ENCODE data around the gene INS. TPM values are rescaled to one million over a fixed set of nuclear protein-coding genes. Genes with fewer than 3 reads are reported as not detected.

The INS gene
- total RNA-seq, 4 donors from 2014 or later: not detected

DNA sequence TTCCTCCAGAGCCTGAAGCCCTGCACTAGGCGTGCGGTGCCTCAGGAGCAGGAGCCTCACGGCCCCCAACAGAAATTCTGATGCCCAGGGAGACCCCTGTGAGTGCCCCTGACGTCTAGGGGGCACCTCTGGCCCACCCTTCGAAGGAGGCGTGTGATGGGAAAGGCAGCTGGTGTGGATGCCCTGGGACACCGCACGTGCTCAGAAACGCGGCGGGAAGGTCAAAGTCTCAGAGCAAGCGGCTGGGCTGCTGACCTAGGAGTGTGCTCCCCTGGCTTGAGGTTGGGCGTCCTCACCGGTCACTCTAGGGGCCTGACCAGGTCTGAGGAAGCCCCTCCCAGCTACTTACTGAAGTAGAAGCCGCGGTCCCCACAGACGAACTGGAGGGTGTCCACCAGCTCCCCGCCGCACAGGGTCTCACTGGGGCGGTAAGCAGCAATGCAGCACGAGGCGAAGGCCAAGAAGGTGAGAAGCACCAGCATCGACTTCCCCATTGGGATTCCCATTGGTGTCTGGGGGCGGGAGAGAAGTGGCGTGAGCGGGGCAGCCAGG is 25.9 kb downstream of the INS start:
- H3K36me3 ChIP-seq: no peaks in the 10 kb centered on the region
- peaks cover 99% of the 10 kb centered on the region for H3K27me3 ChIP-seq
- TF ChIP-seq CTCF (IDR thresholded peaks at IDR 0.05) (no peak), EP300 (IDR thresholded peaks at IDR 0.05) (no peak), POLR2A (IDR thresholded peaks at IDR 0.05) (no peak), POLR2AphosphoS5 (IDR thresholded peaks at IDR 0.05) (no peak)
- peaks cover 0 to 32% (median 13%) of the 10 kb centered on the region in 3 donors for H3K4me1 ChIP-seq
- WGBS, 2 donors (ENCODE audit: low coverage in 1 of 2): 80% methylated on average over 2 of the region's 26 CpGs; no CpG with 5 or more reads in 1 of the 2 donors
- H3K27ac ChIP-seq: no peak overlapping the region
- H3K9me3 ChIP-seq: no peaks in the 10 kb centered on the region
- ATAC-seq: no peak
- H3K4me3 ChIP-seq: no peak overlapping the region

GRCh38 chr11:2134022-2135010 is 26.7 kb downstream of the INS start:
- H3K4me1 ChIP-seq: peaks cover 0 to 25% (median 10%) of the 10 kb centered on the region in 3 donors
- no peak overlapping the region for H3K27ac ChIP-seq
- 91% methylated on average over 5 of the region's 19 CpGs; no CpG with 5 or more reads in 1 of the 2 donors for WGBS, 2 donors (ENCODE audit: low coverage in 1 of 2)
- no peak overlapping the region for H3K4me3 ChIP-seq
- no peaks in the 10 kb centered on the region for H3K36me3 ChIP-seq
- H3K9me3 ChIP-seq: no peaks in the 10 kb centered on the region
- no peak for ATAC-seq
- TF ChIP-seq POLR2A (IDR thresholded peaks at IDR 0.05) (no peak), EP300 (IDR thresholded peaks at IDR 0.05) (no peak), CTCF (IDR thresholded peaks at IDR 0.05) (no peak), POLR2AphosphoS5 (IDR thresholded peaks at IDR 0.05) (no peak)
- peaks cover 99% of the 10 kb centered on the region for H3K27me3 ChIP-seq

DNA sequence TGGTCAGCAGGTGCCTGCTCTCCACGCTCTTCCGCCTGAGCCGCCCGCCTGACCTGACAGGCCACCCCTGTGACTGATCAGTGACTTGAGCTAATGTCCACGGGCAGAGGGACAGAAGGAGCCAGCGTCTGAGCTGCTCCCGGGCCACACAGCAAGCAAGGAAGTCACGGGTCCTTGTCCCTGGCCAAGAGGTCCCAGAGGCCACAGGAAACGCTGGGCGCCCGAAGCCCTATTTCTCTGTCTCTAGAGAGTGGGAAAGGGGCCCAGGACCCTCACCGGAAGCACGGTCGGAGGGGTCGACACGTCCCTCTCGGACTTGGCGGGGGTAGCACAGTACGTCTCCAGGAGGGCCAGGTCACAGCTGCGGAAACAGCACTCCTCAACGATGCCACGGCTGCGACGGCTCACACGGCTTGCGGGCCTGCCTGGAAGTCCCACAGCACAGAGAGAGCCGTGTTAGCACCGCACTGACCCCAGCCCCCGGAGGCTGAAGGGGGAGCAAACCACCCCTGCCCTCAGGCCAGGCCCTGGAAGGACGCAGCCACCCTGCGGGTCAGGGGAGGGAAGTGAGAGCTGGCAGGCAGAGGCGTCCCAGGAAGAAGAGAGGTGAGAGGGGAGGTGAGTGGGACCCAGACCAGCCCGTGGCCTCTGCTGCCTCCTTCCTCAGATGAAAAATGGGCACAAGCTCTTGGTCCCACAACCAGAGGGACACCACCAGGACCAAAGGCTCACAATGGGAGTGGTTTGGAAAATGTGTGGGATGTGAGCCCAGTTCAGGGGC is 27.6 kb downstream of the INS start:
- H3K27me3 ChIP-seq: peaks cover 97% of the 10 kb centered on the region
- H3K9me3 ChIP-seq: no peaks in the 10 kb centered on the region
- no peak for TF ChIP-seq EP300 (IDR thresholded peaks at IDR 0.05)

GRCh38 chr11:2132874-2133240 is 28.2 kb downstream of the INS start:
- Histone ChIP-seq H3K4me3 (no peak overlapping the region), H3K9me3 (no peaks in the 10 kb centered on the region), H3K27me3 (peaks cover 95% of the 10 kb centered on the region), H3K27ac (no peak overlapping the region), H3K4me1 (peaks cover 0 to 11% (median 6%) of the 10 kb centered on the region in 3 donors), H3K36me3 (no peaks in the 10 kb centered on the region)
- TF ChIP-seq EP300 (IDR thresholded peaks at IDR 0.05) (no peak), CTCF (IDR thresholded peaks at IDR 0.05) (no peak), POLR2AphosphoS5 (IDR thresholded peaks at IDR 0.05) (no peak)
- no peak for ATAC-seq
- 31 to 41% methylated on average over 5 of the region's 24 CpGs for WGBS, 2 donors (ENCODE audit: low coverage in 1 of 2)

More for the DNA sequence above, 27.6 kb downstream of the INS start:
- no peak overlapping the region for H3K4me3 ChIP-seq
- H3K36me3 ChIP-seq: no peaks in the 10 kb centered on the region
- WGBS, 2 donors (ENCODE audit: low coverage in 1 of 2): no CpG with 5 or more reads among the region's 33 CpGs
- no peak overlapping the region for H3K27ac ChIP-seq
- no peak for ATAC-seq
- H3K4me1 ChIP-seq: peaks cover 0 to 17% (median 7%) of the 10 kb centered on the region in 3 donors

DNA sequence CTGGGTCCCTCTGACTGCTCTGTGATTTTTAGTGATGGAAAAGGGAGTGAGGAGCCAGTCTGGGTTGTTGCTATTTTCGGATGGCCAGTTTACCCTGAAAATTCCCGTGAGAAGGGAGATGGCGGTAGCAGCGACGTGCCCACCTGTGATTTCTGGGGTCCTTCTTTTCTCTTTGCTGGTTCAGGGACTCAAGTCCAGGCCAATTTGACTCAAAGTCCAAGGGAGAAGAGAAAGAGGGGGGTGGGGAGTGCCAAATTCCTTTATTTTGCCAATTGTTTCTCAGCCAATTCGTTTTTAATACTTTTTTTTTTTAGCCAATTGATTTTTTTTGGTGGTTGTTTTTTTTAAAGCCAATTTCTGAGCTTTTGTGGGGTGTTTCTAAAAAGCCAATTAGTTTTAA is 28.8 kb downstream of the INS start:
- WGBS, 2 donors (ENCODE audit: low coverage in 1 of 2): 83 to 87% methylated on average over 4 to 6 of the region's 6 CpGs
- Histone ChIP-seq H3K36me3 (no peaks in the 10 kb centered on the region), H3K9me3 (no peaks in the 10 kb centered on the region), H3K4me3 (no peak overlapping the region), H3K27me3 (peaks cover 94% of the 10 kb centered on the region), H3K4me1 (peaks cover 0 to 5% (median under 1%) of the 10 kb centered on the region in 3 donors), H3K27ac (no peak overlapping the region)
- TF ChIP-seq EP300 (IDR thresholded peaks at IDR 0.05) (no peak), CTCF (IDR thresholded peaks at IDR 0.05) (no peak), POLR2A (IDR thresholded peaks at IDR 0.05) (no peak), POLR2AphosphoS5 (IDR thresholded peaks at IDR 0.05) (no peak)
- ATAC-seq: no peak
